ENCODE results near the gene RBBP7.
A peak's percentile ranks its signal among the peaks of the same experiment; 100 is the strongest.

Gene RBBP7

GRCh38 chrX:16839852-16840460 lies 30.2 kb downstream of the RBBP7 start:
- peak; percentile 81 for DNase-seq (ENCODE audit: low read depth)

GRCh38 chrX:16839219-16839851 lies 30.8 kb downstream of the RBBP7 start:
- DNase-seq (ENCODE audit: low read depth): no peak
- no peak for TF ChIP-seq CTCF (IDR thresholded peaks at IDR 0.05; ENCODE audit: low read length, missing control alignments)
- no peak overlapping the region for H3K4me3 ChIP-seq (replicated peaks; ENCODE audit: low read depth, low read length)

More at GRCh38 chrX:16839852-16840460, 30.2 kb downstream of the RBBP7 start:
- no peak for TF ChIP-seq CTCF (IDR thresholded peaks at IDR 0.05; ENCODE audit: low read length, missing control alignments)
- no peak overlapping the region for H3K4me3 ChIP-seq (replicated peaks; ENCODE audit: low read depth, low read length)

- TF ChIP-seq CTCF (IDR thresholded peaks at IDR 0.05; ENCODE audit: low read length, missing control alignments): no peak
- H3K4me3 ChIP-seq (replicated peaks; ENCODE audit: low read depth, low read length): no peak overlapping the region
- peak; percentile 84 for DNase-seq (ENCODE audit: low read depth)
These were observed 31.7 kb downstream of the RBBP7 start for GRCh38 chrX:16838202-16839066.

GRCh38 chrX:16836371-16836770 lies 33.8 kb downstream of the RBBP7 start:
- no peak for DNase-seq (ENCODE audit: low read depth)
- H3K4me3 ChIP-seq (replicated peaks; ENCODE audit: low read depth, low read length): no peak overlapping the region

GRCh38 chrX:16834806-16835205 lies 35.4 kb downstream of the RBBP7 start:
- no peak overlapping the region for H3K4me3 ChIP-seq (replicated peaks; ENCODE audit: low read depth, low read length)
- no peak for DNase-seq (ENCODE audit: low read depth)
- TF ChIP-seq CTCF (IDR thresholded peaks at IDR 0.05; ENCODE audit: low read length, missing control alignments): no peak

More at GRCh38 chrX:16836371-16836770, 33.8 kb downstream of the RBBP7 start:
- TF ChIP-seq CTCF (IDR thresholded peaks at IDR 0.05; ENCODE audit: low read length, missing control alignments): peak; percentile 19

GRCh38 chrX:16832301-16832700 lies 37.9 kb downstream of the RBBP7 start:
- H3K4me3 ChIP-seq (replicated peaks; ENCODE audit: low read depth, low read length): no peak overlapping the region
- no peak for DNase-seq (ENCODE audit: low read depth)
- TF ChIP-seq CTCF (IDR thresholded peaks at IDR 0.05; ENCODE audit: low read length, missing control alignments): no peak

All from fibroblast of pulmonary artery (primary cell).